ELR (cell line): Measurements from ENCODE around the gene PKNOX2.

Experiments used
- DNase-seq: peaks from one replicate; pipeline ENCODE4 v3.0.0-alpha.2; 2015; ENCODE audit warnings: low read depth

PKNOX2 gene

DNA sequence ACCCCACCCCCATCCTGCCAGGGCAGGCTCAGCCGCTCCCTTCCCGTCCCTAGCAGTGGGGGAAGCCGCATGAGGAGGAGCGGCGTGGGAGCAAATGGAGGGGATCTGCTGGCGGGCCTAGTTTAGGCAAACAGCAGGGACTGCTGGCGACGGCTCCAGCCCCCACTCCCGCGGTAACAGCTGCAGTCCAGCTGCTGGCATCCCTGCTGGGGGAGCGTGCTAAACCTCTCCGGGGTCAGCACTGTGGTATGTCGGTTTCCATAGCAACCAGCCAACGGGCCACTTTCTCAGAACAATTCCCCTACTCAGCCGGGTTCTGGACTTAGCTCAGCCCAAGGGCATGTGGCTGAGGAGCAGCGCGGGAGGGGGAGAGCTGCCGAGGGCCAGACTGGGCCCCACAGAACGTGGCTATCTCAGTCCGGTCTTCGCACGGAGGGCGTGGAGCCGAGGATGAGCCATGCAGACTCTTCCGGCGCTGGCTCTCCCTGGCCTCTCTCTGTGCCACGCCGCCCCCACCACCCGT lies 98.8 kb downstream of the PKNOX2 start:
- DNase-seq, result peak; percentile 81

DNA sequence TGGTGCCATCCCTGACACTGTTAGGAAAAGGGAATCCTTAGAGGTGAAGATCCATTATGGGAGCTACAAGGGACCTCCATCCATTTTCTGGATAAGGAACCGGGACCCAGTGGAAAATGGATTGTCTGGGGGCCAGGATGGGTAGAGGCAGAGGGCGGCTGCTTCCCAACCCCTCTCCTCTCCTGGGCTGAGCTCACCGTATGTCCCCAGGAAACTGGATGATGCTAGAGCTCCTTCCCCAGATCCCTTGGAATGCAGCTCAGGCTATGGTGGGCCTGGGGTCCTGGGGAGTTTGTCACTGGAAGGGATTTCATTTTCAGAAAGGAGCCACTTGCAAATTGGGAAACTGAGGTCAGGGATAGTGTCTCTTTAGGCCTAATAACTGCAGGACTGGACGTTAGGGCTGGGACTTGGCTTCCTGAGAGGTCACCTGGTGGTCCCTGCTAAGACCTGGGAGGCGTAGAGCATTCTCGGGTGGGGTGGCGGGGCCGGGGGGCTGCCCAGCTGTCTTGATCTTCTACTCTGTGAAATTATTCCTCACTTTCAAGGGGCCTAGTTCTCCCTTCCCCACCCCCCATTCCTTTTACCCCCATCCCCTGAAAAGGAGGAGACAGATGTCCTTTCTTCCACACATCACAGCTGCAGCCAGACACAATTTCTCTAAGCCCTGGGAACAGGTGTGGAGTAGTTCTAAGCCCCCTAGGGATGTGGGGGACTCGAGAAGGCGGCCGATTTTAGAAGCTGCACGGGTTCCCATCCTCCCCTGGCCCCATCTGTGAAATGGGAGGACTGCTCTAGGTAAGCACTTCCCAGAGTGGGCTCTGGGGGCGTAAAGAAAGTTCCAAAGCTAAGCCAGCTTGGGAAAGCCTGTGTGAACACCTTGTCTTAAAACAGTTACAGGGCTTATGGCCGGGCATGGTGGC lies 99.8 kb downstream of the PKNOX2 start:
- no peak for DNase-seq

DNA sequence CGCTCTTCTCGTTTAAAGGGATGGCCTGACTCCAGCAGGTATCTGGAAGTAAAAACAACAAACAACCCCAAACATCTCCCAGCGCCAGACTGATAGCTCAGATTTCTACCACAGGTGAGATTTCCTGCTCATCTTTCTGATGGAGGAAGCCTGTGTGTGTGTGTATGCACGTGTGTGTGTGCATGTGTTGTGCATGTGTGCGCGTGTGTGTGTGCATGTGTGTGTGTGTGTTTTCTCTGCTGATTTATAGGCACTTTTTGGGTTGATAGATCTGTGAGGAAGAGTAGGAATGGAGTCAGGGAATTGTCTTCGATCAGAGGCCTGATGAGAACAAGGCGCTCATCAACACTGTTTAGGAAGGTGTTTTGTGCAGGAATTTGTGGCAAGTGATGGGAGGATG lies 103.0 kb downstream of the PKNOX2 start:
- no peak for DNase-seq

DNA sequence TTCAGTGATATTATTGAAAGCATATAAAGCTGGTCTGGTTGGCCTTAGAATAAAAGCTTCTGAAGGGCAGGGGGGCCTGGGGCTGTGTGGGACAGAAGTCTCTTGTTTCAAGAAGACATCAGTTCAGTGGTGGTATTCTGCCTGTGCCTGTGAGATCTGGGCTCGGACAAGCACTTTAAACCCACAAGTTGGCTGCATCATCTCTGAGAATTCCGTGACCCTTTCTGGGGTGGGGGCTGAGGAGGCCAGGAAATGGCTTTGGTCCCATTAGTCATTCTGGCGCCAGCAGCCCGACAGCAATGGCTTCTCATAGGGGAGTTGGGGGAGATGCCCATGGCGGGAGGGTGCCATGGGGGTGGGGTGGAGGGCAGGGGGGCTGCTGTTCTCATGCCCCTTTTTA lies 104.1 kb downstream of the PKNOX2 start:
- no peak for DNase-seq

DNA sequence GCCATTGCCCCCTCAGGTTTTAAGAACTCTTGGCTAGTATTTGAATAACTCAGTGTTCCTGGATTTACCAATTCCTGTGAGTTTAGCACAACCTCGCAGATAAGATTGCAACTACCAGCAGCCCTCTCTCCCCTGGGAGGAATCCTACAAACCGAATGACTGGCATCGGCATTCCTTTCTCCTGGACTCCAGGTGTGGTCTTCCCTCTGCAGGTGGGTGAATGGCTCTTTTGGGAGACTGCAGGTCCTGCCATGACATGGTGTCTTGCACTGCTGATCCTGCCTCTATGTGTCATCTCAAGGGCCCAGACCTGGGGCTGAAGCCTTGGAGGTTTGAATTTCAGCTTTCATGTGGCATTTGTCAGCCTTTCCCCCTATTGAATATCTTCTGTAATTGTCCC lies 105.6 kb downstream of the PKNOX2 start:
- DNase-seq, result no peak

DNA sequence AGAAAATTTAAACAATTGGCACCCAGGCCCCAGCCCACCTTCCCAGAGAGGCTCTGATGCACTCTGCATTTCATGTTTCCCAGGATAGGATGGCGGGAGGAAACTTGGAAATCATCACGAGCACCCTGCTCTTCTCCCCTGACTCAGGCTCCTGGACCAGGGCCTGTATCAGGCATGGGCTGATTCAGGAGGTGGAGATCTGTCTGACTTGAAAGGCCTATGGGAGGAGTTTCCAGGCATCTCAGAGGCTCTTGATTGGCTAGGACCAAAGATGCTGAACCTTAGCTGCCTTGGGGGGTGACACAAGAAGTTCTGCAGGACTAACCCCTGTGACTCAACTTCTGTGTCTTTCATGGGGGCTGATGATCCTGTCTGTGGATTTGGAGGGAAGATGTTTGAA lies 106.2 kb downstream of the PKNOX2 start:
- DNase-seq, result peak; percentile 11

DNA sequence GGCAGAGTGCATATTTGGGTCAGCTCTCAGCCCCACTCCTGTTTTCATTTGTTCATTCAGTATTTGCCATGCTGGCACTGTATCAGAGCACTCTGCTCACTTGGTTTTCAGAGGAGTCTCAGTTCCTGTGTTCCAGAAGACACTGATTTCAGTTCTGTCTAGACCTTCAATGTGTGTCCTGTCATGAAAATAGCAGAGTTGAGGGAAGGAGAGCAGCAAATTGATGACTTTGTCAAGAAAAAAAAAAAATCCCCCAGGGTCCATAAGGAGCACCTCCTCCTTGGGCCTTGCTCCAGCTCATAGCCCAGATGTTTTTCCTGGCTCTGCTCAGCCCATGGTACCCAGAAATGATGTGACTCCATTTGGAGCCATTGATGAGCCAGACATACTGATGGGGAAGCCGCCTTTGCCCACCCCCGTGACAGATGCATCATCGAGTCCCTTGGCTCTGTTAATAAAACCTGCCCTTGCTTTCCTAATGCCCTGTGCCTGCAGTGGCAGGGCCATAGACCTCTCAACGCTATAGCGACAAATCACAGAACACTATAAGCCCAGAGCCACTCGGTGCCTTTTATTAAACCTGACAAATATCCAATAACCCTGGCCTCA lies 107.0 kb downstream of the PKNOX2 start:
- DNase-seq, result no peak

DNA sequence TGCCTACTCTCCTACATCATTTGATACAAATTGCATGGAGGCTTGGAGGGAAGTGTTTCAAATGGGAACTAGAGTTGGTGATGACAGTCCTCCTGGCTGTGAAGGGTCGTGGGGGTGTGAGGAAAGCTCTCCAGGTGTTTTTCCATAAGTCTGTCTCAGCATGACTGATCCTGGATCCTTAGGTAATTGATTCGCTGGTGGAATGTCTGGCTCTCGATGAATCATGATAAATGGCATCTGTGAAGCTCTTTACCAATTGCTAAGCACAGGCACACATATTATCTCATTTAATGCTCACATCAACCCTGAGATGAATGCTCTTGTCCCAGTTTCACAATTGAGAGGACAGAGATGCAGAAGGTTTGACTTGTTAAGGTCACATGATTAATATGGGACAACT lies 107.5 kb downstream of the PKNOX2 start:
- DNase-seq, result peak; percentile 25

DNA sequence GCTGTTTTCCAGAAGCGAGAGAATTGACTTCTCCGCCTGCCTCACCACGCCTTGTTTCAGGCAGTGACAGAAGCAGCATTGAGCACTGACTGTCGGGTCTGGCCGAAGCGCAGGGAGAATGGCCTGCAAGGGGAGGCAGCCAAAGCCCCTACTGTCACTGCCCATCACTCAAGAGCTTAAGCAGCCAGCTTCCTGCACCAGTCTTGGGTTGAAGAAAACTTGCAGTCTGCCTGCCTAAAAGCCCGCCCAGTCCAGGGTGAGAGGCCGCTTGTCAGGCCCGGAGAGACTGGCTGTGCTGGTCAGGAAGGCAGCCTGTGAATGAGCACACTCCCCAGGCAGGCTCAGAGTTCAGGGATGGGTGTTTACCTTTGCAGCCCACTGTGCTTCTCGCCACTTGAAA lies 108.3 kb downstream of the PKNOX2 start:
- no peak for DNase-seq

DNA sequence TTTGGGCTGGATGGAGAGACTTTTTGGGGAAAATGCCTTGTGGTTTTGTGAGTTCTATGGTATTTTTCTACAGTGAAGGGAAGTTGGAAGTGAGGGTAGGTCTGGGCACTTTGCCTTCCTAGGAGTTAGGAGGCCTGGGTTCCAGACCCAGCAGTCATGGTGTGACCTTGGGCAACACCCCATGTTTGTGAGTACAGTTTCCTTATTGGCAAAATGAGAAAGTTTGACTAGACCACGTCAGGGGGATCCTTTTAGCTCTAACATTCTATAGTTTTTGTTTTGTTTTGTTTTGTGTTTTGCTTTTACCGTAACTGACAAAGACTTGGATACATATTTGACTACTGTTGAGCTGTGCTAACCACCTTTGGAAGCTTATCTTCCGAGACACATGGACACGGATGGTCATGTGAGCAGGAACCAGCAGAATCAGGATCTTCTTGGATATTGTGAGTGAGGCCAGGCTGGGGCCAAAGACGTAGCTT lies 109.0 kb downstream of the PKNOX2 start:
- no peak for DNase-seq

DNA sequence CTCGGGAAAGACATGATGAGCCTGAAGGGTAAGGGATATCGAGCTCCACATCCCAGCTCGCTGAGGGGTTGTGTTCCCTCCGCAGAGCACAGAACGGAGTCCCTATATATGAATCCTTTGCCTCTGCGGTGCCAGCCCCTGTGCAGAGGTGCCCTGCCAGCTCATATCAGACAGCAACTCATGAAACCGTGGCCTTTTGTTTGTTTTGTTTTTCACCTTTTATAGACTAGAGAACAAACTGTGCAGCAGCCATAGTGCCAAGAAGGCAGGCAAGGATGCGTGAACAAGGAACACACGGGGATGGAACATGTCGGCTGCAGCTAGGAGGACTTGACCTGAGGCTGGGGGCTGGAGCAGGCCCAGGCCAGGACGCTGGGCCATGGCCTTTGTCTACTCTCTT lies 109.8 kb downstream of the PKNOX2 start:
- no peak for DNase-seq

DNA sequence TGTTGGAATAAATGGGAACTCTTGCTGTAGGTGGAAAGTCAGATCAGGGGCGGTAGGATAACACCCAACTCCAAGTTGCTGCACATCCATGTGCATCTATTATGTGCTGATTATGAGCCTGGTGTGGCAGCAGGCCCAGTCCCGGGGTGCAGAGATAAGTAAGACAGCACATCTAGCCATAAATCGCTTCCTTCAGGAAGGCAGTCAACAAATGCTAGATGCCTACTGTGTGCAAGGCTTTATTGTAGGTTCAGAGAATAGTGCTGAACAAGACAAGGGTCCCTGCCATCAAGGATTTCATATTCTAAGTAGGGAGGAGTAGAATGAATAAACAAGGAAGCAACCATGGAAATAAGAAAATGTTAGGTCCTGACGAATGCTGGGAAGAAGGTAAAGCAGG lies 110.2 kb downstream of the PKNOX2 start:
- DNase-seq, result no peak

DNA sequence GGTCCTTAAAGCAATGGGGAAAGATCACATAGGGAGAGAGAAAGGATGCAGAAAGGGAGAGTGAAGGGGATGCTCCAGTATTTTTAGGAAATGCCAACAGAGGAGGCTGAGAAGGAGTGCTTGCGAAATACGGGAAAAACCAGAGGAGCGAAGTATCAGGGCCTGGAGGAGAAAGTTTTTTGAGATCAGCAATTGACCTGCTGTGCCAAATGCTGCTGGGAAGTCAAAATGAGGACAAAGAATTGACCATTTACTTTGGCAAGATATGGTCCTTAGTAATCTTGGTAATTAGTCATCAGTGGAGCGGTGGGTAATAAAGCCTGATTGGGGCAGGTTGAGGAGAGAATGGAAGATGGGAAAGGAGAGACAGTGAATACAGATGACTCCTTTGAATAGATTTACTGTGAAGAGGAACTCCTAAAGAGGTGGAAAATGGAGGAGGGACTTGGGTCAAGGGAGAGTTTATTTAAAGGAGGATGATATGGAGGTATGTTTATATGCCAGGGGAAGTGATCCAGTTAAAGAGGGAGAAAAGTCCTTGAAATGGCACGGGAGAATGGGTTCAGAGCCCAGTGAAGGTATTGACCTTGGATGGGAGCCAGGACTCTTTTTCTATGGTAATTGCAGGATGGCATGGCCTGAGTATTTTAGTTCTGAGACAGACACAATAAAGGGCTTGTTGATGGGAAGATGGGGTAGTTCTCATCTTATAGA lies 111.5 kb downstream of the PKNOX2 start:
- DNase-seq, result no peak

DNA sequence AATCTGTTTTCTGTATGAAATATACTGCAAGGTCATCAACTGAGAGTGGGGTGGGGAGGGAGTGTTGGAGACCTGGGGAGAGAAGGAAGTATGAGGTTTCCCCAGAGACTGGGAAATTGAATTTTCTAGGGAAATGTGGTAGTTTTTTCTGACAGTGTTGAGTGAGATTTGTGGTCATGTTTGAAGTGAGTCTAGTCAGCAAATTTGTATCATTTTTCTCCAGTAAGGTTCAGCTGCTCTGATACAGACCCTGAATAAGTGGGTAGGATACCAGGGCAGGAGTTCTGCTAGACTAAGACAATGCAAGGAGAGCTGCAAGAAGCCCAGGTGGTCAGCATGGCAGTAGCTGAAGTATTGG lies 112.0 kb downstream of the PKNOX2 start:
- no peak for DNase-seq

DNA sequence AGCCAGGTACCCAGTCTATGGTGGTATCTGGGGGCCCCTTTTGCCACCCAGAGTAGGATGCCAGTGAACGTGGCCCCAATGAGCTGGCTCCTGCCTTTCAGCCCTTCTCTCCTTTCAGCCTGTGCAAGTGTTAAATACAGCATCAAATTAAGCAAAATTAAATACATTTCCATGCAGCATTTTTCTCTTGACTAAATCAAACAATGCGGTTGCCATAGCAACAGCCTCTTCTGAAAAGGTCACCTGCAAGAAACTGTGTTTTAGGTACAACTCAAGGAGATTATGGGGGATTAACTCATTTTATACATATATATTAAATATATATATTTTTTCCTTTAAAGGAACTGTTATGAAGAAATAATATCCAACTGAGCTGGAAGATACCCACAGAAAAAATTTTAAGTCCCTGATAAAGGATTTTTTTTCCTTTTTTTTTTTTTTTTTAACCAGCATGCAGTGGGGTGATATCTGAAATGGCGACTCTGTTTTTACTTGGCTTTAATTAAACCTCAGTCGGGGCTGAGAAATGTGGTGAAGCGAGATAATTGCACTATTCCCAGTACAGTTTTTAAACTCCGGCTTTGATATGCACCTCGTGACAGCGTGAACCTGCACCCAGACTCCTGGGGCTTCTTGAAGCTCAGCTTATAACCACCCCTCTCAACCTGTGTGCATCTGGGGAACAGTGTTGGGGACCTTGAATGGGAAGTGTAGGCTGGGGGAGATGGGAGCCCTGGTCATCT lies 115.3 kb downstream of the PKNOX2 start:
- no peak for DNase-seq

DNA sequence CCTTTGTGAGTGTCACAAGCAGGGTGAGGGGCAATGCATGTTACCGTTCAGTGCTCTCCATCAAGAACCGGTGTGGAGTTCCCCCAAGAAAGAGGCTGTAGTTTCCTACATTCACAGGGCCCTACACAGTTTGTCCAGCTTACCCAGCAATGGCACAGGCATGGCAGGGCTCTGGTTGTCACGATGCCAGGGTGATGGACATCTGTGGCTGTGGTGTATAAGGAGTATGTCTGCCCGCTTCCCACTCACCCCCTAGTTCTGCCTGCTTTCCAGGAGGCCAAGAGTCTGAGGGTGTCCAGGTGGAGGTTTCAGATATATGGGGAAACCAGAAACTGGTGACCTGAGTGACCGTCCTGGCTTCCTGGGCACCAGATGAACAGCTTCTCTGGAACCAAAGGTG lies 116.1 kb downstream of the PKNOX2 start:
- DNase-seq, result no peak

DNA sequence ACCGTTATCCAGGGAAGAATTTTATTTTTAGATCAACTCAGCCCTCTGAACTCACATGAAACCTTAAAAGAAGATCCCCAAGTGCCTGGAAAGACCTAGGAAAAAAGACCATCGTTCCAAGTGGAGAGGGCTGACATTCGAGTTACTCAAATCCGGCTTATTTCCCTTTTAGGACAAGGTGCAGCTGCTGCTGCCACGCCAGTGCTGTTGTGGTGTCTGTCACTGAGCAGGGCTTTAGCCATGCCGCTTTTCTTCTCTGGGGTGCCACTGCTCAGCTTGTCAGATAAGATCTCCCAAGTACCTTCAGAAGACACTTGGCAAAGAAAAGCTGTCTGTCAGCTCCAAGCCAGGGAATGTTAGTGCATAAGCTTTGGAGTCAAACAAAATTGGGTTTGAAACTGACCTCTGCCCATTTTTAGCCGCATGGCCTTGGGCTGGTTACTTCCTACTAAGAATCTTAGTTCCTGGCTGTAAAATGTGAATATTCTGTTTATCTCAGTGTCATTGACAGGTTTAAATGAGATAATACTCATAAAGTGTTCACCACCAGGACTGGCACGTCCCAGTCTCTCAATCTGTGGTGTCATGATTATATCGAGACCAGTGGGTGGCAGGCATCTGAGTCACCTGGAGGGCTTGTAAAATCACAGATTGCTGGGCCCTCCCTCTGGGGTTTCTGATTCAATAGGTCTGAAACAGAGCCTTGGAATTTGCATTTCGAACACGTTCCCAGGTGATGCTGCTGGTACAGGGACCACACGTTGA lies 117.5 kb downstream of the PKNOX2 start:
- DNase-seq, result no peak

DNA sequence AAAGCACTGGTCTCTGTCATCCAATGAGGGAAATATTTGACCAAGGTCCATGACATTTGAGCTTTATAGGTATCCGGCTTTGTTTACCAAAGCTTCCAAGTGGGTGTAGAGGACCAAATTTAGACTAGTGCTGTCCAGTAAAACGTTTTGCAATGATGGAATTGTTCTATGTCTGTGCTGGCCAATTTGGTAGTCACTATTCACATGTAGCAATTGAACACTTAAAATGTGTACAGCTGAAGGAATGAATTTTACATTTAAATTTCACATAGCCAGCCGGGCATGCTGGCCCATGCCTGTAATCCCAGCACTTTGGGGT lies 118.0 kb downstream of the PKNOX2 start:
- DNase-seq, result no peak

DNA sequence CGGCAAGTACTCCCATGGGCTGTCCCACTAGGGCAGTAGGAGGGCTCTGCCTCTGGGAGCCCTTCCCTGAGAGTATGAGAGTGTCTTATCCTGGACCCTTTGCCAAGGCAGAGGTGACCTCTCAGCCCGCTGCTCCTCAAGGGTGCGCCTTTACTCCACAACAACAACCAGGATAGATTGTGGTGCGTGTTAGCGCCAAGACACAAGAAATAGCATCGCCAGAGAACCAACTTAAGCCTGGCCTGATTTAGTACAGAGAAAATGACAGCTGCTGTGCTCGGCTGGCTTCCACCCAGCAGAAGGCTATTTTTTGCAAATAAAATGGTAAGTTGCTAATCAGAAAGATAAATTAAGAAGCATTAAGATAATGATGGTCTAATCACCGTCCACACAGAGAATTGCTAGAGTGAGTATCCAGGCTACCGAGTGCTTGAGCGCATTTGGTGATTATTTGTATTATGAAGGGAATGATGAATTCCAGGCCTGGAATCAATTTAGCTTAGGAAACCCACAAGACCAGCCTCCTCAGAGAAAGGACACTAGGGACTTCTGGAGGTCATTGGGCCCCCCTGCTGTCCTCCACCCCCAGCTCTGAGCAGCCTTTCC lies 119.8 kb downstream of the PKNOX2 start:
- DNase-seq, result no peak

DNA sequence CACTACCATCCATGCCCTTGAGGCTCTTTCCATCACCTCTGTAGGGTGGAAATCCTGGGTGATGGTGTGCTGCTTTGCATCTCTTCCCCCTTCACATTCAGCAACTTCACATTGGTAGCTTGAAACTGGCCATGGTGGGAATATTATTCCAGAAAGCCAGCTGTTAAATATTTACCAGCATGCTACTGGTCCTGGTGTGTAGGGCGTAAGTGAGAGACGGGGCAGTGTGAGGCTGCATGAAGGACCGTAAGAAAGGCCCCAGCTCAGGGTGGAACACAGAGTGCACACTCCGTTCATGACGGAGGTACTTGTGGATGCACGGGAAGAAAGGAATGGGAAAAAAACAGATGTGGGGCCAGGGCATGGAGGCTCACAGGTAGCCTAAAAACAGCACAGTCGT lies 121.3 kb downstream of the PKNOX2 start:
- DNase-seq, result no peak

DNA sequence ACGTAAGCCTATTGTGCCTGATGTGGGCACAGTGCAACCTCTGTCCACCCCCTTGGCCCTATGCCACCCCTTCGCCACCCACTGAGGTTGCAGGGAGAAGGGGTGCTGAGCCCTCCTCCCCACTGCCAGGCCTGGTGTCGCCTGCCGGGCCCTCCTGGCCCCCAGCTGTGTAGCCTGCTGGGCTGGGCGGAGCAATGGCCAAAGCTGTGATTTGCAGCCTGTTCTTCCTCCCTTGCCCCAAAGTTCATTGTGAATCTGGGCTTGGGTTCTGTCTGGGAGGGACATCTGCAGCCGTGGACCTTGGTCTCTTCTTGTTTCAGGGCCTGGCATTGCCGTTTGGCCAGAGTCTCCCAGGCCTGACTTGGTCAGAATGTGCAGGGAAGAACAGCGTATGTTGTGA lies 121.9 kb downstream of the PKNOX2 start:
- DNase-seq, result no peak
